Suprapubic skin (tissue), 4 donors: Measurements from ENCODE around the gene BCAM.

ENCODE experiments used
- EP300 ChIP-seq: sonication (generic); formaldehyde crosslinking; IDR thresholded peaks from one replicate; pipeline ENCODE4 v1.6.1; 2017; ENCODE audit warnings: antibody characterized with exemption
- POLR2A ChIP-seq, 2 donors: fragments of 450-650 bp; IDR thresholded peaks; one replicate each; pipeline ENCODE4 v1.6.1; 2017; ENCODE audit warnings: antibody characterized with exemption in 2 of 2, mild to moderate bottlenecking in 2 of 2, moderate library complexity in 2 of 2
- POLR2AphosphoS5 ChIP-seq, 3 donors: sonication (generic); formaldehyde crosslinking; IDR thresholded peaks; one replicate each; pipeline ENCODE4 v1.6.1; 2017; ENCODE audit warnings: antibody characterized with exemption in 3 of 3
- TF ChIP-seq, protein P1 (sequence below), 2 donors: fragments of 200-600 bp in 1 of 2; fragments of 450-650 bp in 1 of 2; sonication (generic) in 1 of 2; IDR thresholded peaks; one replicate each; pipeline ENCODE4 v1.5.1; 2016 to 2019; ENCODE audit warnings: antibody characterized with exemption in 2 of 2, mild to moderate bottlenecking in 1 of 2, moderate library complexity in 1 of 2

DNA sequence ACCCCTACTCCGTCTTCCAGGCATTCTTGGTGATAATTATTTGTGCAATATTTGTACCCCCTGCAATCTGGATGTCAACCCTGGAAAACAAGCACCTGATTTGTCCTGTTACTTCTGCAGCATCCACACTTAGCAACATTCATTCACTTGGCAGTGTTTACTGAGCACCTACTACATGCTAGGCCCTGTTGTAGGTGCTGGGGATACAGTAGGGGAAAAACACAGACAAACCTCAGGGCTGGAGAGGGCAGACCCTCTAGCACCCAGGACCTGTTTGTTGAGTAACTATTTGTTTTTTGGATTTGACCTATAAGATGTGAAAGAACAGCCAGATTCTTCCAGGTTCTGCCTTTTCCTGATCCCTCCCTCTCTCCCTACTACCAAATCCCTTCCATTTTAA, 46.7 kb downstream of the BCAM start:
- TF ChIP-seq, protein P1, sequence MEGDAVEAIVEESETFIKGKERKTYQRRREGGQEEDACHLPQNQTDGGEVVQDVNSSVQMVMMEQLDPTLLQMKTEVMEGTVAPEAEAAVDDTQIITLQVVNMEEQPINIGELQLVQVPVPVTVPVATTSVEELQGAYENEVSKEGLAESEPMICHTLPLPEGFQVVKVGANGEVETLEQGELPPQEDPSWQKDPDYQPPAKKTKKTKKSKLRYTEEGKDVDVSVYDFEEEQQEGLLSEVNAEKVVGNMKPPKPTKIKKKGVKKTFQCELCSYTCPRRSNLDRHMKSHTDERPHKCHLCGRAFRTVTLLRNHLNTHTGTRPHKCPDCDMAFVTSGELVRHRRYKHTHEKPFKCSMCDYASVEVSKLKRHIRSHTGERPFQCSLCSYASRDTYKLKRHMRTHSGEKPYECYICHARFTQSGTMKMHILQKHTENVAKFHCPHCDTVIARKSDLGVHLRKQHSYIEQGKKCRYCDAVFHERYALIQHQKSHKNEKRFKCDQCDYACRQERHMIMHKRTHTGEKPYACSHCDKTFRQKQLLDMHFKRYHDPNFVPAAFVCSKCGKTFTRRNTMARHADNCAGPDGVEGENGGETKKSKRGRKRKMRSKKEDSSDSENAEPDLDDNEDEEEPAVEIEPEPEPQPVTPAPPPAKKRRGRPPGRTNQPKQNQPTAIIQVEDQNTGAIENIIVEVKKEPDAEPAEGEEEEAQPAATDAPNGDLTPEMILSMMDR (IDR thresholded peaks at IDR 0.05): no peak
- TF ChIP-seq EP300 (no peak), POLR2AphosphoS5 (IDR thresholded peaks at IDR 0.05) (no peak), POLR2A (IDR thresholded peaks at IDR 0.05) (no peak)
